ENCODE measurements around the gene HYLS1. TPM values are rescaled to one million over a fixed set of nuclear protein-coding genes. Genes with fewer than 3 reads are reported as not detected.

The HYLS1 gene
- total RNA-seq, 4 donors from 2014 or later: 0.26 to 10.9 (median 4.2) TPM

DNA sequence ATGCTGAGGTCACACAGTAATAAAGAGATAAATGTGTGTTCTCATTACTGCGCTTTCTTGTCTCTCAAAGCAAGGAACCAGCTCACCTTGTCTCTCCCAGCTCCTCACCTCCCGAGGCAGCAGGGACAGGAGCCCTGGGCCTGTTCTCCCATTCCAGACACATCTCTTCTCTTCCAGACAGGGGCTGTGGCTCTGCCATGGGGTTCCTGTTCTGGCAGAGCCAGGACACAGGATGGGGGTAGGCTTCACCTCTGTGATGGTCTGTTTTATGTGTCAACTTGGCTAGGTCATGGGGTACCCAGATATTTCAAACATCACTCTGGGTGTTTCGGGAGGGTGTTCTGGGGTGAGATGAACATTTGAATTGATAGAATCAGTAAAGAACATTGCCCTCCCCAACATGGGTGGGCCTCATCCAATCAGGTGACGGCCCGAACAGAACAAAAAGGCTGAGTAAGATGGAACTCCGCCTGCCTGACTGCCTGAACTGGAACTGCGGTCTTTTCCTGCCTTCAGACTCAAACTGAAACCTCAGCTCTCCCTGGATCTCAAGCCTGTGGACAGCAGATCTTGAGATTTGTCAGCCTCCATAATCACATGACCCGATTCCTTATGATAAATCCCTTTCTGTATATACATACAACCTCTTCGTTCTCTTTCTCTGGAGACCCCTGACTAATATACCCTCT, 56.3 kb downstream of the HYLS1 start:
- H3K9me3 ChIP-seq: no peaks in the 10 kb centered on the region
- intact Hi-C loops (cut with DNase I; ENCODE audit: low total_unique reads): loop anchor here (10.0 kb wide), 1 partner anchor 121 kb away; the partner anchor contains the start of gene CDON
- H3K27me3 ChIP-seq: no peaks in the 10 kb centered on the region
- H3K4me3 ChIP-seq: no peak overlapping the region
- TF ChIP-seq, protein P1, sequence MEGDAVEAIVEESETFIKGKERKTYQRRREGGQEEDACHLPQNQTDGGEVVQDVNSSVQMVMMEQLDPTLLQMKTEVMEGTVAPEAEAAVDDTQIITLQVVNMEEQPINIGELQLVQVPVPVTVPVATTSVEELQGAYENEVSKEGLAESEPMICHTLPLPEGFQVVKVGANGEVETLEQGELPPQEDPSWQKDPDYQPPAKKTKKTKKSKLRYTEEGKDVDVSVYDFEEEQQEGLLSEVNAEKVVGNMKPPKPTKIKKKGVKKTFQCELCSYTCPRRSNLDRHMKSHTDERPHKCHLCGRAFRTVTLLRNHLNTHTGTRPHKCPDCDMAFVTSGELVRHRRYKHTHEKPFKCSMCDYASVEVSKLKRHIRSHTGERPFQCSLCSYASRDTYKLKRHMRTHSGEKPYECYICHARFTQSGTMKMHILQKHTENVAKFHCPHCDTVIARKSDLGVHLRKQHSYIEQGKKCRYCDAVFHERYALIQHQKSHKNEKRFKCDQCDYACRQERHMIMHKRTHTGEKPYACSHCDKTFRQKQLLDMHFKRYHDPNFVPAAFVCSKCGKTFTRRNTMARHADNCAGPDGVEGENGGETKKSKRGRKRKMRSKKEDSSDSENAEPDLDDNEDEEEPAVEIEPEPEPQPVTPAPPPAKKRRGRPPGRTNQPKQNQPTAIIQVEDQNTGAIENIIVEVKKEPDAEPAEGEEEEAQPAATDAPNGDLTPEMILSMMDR (IDR thresholded peaks at IDR 0.05): no peak
- no peak for TF ChIP-seq POLR2A (IDR thresholded peaks at IDR 0.05)
- H3K27ac ChIP-seq: no peak overlapping the region
- no peaks in the 10 kb centered on the region for H3K4me1 ChIP-seq
- DNase-seq: peak in 1 of 2 donors; percentile 8
- no peaks in the 10 kb centered on the region for H3K36me3 ChIP-seq

DNA sequence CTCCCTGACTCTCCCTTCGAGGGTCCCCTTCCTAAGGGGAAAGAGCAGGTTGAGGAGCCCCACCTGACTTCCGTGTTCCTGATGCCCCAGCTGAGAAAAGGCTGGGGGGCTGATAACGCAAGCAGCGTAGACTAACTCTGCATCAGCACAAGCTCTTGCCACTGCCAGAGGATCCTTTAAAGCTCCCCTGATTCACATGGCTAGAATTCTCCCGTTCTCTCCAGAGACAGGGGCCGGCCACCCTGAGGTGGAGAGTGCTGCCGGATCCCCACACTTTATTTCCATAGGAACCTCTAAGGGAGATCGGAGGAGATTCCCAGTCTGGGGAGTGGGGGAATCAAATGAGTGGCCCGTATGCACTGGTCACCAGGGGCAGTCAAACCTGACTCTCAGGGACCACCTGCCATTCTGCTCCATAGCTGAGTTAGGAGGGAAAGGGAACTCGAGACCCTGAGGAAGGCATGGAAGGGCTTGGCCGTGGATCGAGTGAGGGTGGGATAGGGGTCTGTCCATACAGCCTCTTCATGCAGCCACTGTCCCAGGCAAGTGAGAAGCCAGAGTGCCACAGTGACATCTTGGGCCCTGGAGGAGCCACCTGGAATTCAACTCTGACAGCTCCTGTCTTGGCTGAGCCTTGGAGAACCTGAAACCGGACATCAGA, 57.0 kb downstream of the HYLS1 start:
- TF ChIP-seq POLR2A (IDR thresholded peaks at IDR 0.05): no peak
- TF ChIP-seq, protein P1 (IDR thresholded peaks at IDR 0.05): no peak
- Histone ChIP-seq H3K4me3 (no peak overlapping the region), H3K4me1 (no peaks in the 10 kb centered on the region), H3K9me3 (no peaks in the 10 kb centered on the region), H3K36me3 (no peaks in the 10 kb centered on the region), H3K27ac (no peak overlapping the region), H3K27me3 (no peaks in the 10 kb centered on the region)
- intact Hi-C loops (cut with DNase I; ENCODE audit: low total_unique reads): loop anchor here (10.0 kb wide), 1 partner anchor 120 kb away; the partner anchor contains the start of gene CDON
- peak; percentile 5 to 7 for DNase-seq

GRCh38 chr11:125945011-125945796, 57.7 kb downstream of the HYLS1 start:
- DNase-seq: peak; percentile 4 to 6
- Histone ChIP-seq H3K27ac (no peak overlapping the region), H3K4me3 (no peak overlapping the region), H3K27me3 (no peaks in the 10 kb centered on the region), H3K4me1 (no peaks in the 10 kb centered on the region), H3K9me3 (no peaks in the 10 kb centered on the region), H3K36me3 (no peaks in the 10 kb centered on the region)
- no peak for TF ChIP-seq POLR2A (IDR thresholded peaks at IDR 0.05)
- TF ChIP-seq, protein P1 (IDR thresholded peaks at IDR 0.05): no peak
- intact Hi-C loops (cut with DNase I; ENCODE audit: low total_unique reads): loop anchor here (10.0 kb wide), 1 partner anchor 120 kb away; the partner anchor contains the start of gene CDON

DNA sequence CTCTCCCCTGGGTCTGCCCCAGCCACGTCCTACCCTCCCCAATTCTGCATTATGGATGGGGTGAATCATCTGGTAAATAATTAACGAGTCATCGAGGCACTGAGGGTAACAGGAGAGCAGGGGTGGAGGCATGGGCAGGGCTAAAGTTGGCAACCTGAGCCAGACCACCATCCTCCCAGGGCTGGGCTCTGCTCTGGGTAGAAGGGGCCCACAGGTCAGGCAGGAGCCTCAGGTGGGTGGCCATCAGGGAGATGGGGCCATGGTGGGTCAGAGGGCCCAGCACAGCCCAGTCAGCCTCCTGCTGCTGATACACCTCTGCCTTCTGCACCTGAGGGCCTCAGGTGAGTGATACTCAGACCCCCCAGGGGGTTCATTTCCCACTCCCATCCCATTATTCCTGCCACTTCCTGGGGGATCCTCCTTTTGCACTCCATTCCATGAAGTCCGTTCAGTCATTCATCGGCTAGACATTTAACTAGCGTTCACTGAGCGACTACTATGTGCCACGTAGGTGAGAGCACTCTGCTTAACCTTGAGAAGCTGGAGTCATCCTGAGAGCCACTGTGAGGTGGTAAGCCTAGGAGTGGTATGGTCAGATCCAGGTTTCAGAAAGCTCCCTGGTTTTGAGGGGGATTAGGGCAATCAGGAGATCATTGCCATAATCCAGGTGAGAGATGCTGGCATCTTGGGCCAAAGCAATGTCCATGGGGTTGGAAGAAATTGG, 58.5 kb downstream of the HYLS1 start, which contains the start of gene VSIG10L2:
Gene VSIG10L2 (plus strand): TSS at position 248 of the 724 bp plus-strand sequence. CDS start 12 bp downstream, at position 260.
- DNase-seq: peak in 1 of 2 donors; percentile 5
- Histone ChIP-seq H3K9me3 (no peaks in the 10 kb centered on the region), H3K27ac (no peak within 1 kb of the TSS), H3K36me3 (no peaks in the 10 kb centered on the region), H3K4me3 (no peak within 1 kb of the TSS), H3K4me1 (peaks cover 3 to 6% of the 10 kb centered on the region in 2 donors), H3K27me3 (no peaks in the 10 kb centered on the region)
- intact Hi-C loops (cut with DNase I; ENCODE audit: low total_unique reads): loop anchor here (10.0 kb wide), 1 partner anchor 119 kb away; the partner anchor contains the start of gene CDON
- TF ChIP-seq POLR2A (IDR thresholded peaks at IDR 0.05): no peak
